B cell (primary cell): Measurements from ENCODE around the gene KIDINS220. TPM values are rescaled to one million over a fixed set of nuclear protein-coding genes. Genes with fewer than 3 reads are reported as not detected.

Experiments
- ATAC-seq: fragments of 200-7000 bp; cut with Tn5 transposase; one replicate; pipeline ENCODE4 v1.10.0; 2021; ENCODE audit warnings: low read depth, mild to moderate bottlenecking, moderate number of reproducible peaks, moderate library complexity
- CTCF ChIA-PET: fragments of 350-600 bp; sonication (Branson Sonifier 250); formaldehyde crosslinking; loops from one replicate; lab custom pipeline; 2021; ENCODE audit warnings: antibody characterized with exemption, inconsistent platforms; lab: Charles Lee
- POLR2A ChIA-PET: fragments of 350-600 bp; sonication (Branson Sonifier 250); formaldehyde crosslinking; loops from one replicate; lab custom pipeline; 2021; ENCODE audit warnings: antibody characterized with exemption; lab: Charles Lee
- DNase-seq: peaks from one replicate; pipeline ENCODE4 v3.0.0; 2013
- H2AFZ ChIP-seq: 2 replicates; pipeline ENCODE4 v1.6.1; 2012; ENCODE audit warnings: mild to moderate bottlenecking, low read depth, low read length; ENCODE audit not compliant: insufficient read depth, poor library complexity, severe bottlenecking
- H3K27ac ChIP-seq, 2 donors: 1 replicate in 1 of 2; 2 replicates in 1 of 2; pipeline ENCODE4 v1.5.1; 2012 to 2013; ENCODE audit warnings: low read length in 2 of 2, mild to moderate bottlenecking in 2 of 2, moderate library complexity in 1 of 2
- H3K27me3 ChIP-seq, 4 experiments: fragments of 200-600 bp in 1 of 4; sonication (generic) in 1 of 4; replicated peaks in 1 of 4; 1 replicate in 2 of 4; 2 replicates in 2 of 4; pipeline versions ENCODE4 v1.6.1 to v1.7.0; 2013 to 2016; ENCODE audit warnings: low read length in 3 of 4, mild to moderate bottlenecking in 2 of 4, mixed read lengths in 1 of 4, moderate library complexity in 1 of 4; ENCODE audit not compliant: insufficient read depth in 4 of 4, control insufficient read depth in 3 of 4; ENCODE audit errors: control extremely low read depth in 1 of 4
- H3K36me3 ChIP-seq, 2 experiments: replicated peaks in 1 of 2; 1 replicate in 1 of 2; 2 replicates in 1 of 2; pipeline versions ENCODE4 v1.6.1 to v1.7.1; 2013; ENCODE audit warnings: low read length in 1 of 2; ENCODE audit not compliant: insufficient read depth in 2 of 2, control insufficient read depth in 1 of 2; ENCODE audit errors: control extremely low read depth in 1 of 2, extremely low read depth in 1 of 2
- H3K4me1 ChIP-seq, 2 donors: fragments of 200-600 bp in 1 of 2; sonication (generic) in 1 of 2; 1 replicate in 1 of 2; 2 replicates in 1 of 2; pipeline versions ENCODE4 v1.5.1 to v1.6.1; 2013 to 2017; ENCODE audit warnings: low read length in 2 of 2; ENCODE audit not compliant: control insufficient read depth in 2 of 2, insufficient read depth in 2 of 2
- H3K4me2 ChIP-seq: replicated peaks from 2 replicates; pipeline ENCODE3; 2012; ENCODE audit warnings: mild to moderate bottlenecking, low read depth, low read length; ENCODE audit not compliant: poor library complexity, severe bottlenecking
- H3K4me3 ChIP-seq, 5 experiments: fragments of 200-600 bp in 1 of 5; sonication (generic) in 1 of 5; 1 replicate in 3 of 5; 2 replicates in 2 of 5; pipeline versions ENCODE4 v1.5.1 to v1.7.0; 2011 to 2016; ENCODE audit warnings: low read length in 4 of 5, mild to moderate bottlenecking in 4 of 5, low read depth in 2 of 5, control low read depth in 1 of 5, moderate library complexity in 1 of 5; ENCODE audit not compliant: insufficient read depth in 1 of 5; ENCODE audit errors: control extremely low read depth in 1 of 5, extremely low read depth in 1 of 5
- H3K79me2 ChIP-seq: fragments of 200-600 bp; sonication (generic); one replicate; pipeline ENCODE4 v1.6.0; 2016; ENCODE audit warnings: low read length; ENCODE audit not compliant: control insufficient read depth, insufficient read depth
- H3K9ac ChIP-seq: fragments of 200-600 bp; sonication (generic); 2 replicates; pipeline ENCODE4 v1.6.1; 2017; ENCODE audit warnings: mild to moderate bottlenecking, low read length, moderate library complexity
- H3K9me3 ChIP-seq, 3 donors: one replicate each; pipeline versions ENCODE4 v1.6.1 to v1.7.1; 2013; ENCODE audit warnings: low read length in 2 of 3; ENCODE audit not compliant: control insufficient read depth in 2 of 3, insufficient read depth in 1 of 3; ENCODE audit errors: control extremely low read depth in 1 of 3
- H4K20me1 ChIP-seq: 2 replicates; pipeline ENCODE4 v1.6.0; 2012; ENCODE audit warnings: mild to moderate bottlenecking, low read length; ENCODE audit not compliant: insufficient read depth, control insufficient read depth, poor library complexity, severe bottlenecking
- H3K27ac Mint-ChIP-seq: one replicate; pipeline ENCODE4 v1.8.0; 2021; ENCODE audit warnings: mixed read lengths
- H3K27me3 Mint-ChIP-seq: one replicate; pipeline ENCODE4 v1.8.0; 2021; ENCODE audit warnings: mixed read lengths
- H3K4me1 Mint-ChIP-seq: one replicate; pipeline ENCODE4 v1.8.0; 2021; ENCODE audit warnings: mixed read lengths
- H3K4me3 Mint-ChIP-seq: one replicate; pipeline ENCODE4 v1.8.0; 2021; ENCODE audit warnings: mixed read lengths
- H3K9me3 Mint-ChIP-seq: one replicate; pipeline ENCODE4 v1.8.0; 2022; ENCODE audit warnings: mixed read lengths; ENCODE audit not compliant: insufficient read depth
- EZH2 ChIP-seq: IDR thresholded peaks from 2 replicates; pipeline ENCODE4 v1.6.1; 2012; ENCODE audit warnings: borderline replicate concordance, low read depth, mild to moderate bottlenecking, moderate library complexity, low read length; ENCODE audit not compliant: insufficient read depth, poor library complexity, severe bottlenecking
- WGBS: methylation state at CpG from one replicate; pipeline ENCODE4 v1.1.5; 2013; ENCODE audit warnings: missing lambda C conversion rate; ENCODE audit not compliant: insufficient coverage; 5-methylcytosine and 5-hydroxymethylcytosine counted together
- intact Hi-C: fragments of 100-400 bp; cut with micrococcal nuclease; formaldehyde crosslinking; loops from one replicate; pipeline ENCODE4 v1.10.0; 2022
- polyA plus RNA-seq: library from polyadenylated mRNA; depleted of rRNA; stranded (reverse); fragments of >200 nt; gene quantifications from 2 replicates; pipeline ENCODE4 v1.2.3, GENCODE V29; 2012
- total RNA-seq, 2 donors: library from RNA; stranded (reverse); fragments of 120-200 nt in 1 of 2; gene quantifications; 1 replicate in 1 of 2; 2 replicates in 1 of 2; pipeline versions ENCODE4 v1.2.3 to v1.2.4, GENCODE V29; 2013 to 2022
- TF ChIP-seq, protein P1 (sequence below): fragments of 200-600 bp; IDR thresholded peaks from one replicate; pipeline ENCODE4 v1.8.0; 2022; ENCODE audit warnings: antibody characterized with exemption, mild to moderate bottlenecking

The KIDINS220 gene
- total and polyA plus RNA-seq, 2 donors (not counting 1 experiment from before 2014, with no cell fraction given) = 12.5 to 36.6 TPM

DNA sequence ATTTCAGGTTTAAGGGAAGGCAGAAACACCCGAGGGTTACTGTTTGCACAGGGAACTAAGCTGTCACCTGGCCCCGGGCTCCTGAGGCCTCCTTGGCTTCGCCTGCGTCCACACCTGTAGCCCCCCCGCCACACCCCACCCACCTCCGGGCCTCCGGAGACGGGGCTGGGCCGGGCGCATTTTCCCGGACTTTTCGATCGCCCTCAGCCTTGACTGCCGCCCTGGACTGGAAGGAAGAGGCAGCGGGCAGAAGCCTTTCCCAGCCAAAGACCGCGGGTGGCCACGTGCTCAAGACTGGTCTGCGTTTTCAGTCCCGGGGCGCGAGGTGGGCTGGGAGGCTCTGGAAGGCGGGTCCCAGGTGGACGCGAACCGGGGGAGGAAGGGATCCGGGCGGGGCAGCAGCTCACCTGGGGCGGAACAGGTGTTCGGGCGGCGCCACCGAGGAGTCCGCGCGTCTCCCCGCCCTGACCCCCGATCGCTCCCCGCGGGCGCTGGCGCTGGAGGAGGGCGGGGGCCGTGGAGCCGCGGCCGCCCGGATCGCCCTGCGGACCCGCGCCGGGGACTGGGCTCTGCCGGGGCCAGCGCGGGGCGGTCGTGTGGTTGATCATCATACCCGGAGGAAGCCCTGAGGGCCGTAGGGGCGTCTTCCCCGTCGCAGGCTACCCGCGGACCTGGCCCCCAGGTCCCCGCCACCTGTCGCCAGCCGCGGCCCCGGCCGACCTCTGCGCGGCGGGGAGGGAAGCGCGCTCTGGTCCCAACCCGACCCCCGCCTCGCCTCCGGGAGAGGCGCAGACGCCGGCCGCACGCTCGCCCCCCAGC lies 152.3 kb downstream of the KIDINS220 start:
- no peak for ATAC-seq
- 2% methylated on average over 87 of the region's 87 CpGs for WGBS
- peak overlapping the region; percentile 52 for H3K9ac ChIP-seq

More for the DNA sequence above, 152.3 kb downstream of the KIDINS220 start:
- intact Hi-C loops = loop anchor here (1.0 to 10.0 kb wide), 7 partner anchors 158 to 1780 kb away; no protein-coding TSS in a partner anchor
- H4K20me1 ChIP-seq = no peaks in the 10 kb centered on the region
- DNase-seq = peak; percentile 50
- H3K27ac ChIP-seq = no peak overlapping the region
- peaks cover 0 to 44% (median 30%) of the 10 kb centered on the region in 4 experiments for H3K27me3 ChIP-seq
- peak overlapping the region; percentile 89 for H3K4me2 ChIP-seq
- H3K4me3 Mint-ChIP-seq = peak overlapping the region; percentile 83
- POLR2A ChIA-PET = no interaction called here
- H3K4me1 Mint-ChIP-seq = peaks cover 34% of the 10 kb centered on the region
- peaks cover 62% of the 10 kb centered on the region for H3K27me3 Mint-ChIP-seq
- no peaks in the 10 kb centered on the region for H3K36me3 ChIP-seq
- H3K27ac Mint-ChIP-seq = no peak overlapping the region
- H3K4me3 ChIP-seq = peak overlapping the region in 3 of 5 experiments; percentile 33 to 47 (median 38)
- peaks cover 31 to 37% of the 10 kb centered on the region in 2 donors for H3K4me1 ChIP-seq
- H3K9me3 ChIP-seq = peaks cover 0 to 22% (median 1%) of the 10 kb centered on the region in 3 donors
- CTCF ChIA-PET = interaction anchor here (0.9 to 1.6 kb wide), 5 partner anchors 15 to 1588 kb away, joined by 3 to 14 read pairs (median 5); no protein-coding TSS in a partner anchor
- peak; percentile 64 for TF ChIP-seq EZH2
- TF ChIP-seq, protein P1, sequence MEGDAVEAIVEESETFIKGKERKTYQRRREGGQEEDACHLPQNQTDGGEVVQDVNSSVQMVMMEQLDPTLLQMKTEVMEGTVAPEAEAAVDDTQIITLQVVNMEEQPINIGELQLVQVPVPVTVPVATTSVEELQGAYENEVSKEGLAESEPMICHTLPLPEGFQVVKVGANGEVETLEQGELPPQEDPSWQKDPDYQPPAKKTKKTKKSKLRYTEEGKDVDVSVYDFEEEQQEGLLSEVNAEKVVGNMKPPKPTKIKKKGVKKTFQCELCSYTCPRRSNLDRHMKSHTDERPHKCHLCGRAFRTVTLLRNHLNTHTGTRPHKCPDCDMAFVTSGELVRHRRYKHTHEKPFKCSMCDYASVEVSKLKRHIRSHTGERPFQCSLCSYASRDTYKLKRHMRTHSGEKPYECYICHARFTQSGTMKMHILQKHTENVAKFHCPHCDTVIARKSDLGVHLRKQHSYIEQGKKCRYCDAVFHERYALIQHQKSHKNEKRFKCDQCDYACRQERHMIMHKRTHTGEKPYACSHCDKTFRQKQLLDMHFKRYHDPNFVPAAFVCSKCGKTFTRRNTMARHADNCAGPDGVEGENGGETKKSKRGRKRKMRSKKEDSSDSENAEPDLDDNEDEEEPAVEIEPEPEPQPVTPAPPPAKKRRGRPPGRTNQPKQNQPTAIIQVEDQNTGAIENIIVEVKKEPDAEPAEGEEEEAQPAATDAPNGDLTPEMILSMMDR = no peak
- H2AFZ ChIP-seq = peak overlapping the region; percentile 54
- no peaks in the 10 kb centered on the region for H3K9me3 Mint-ChIP-seq
- no peaks in the 10 kb centered on the region for H3K79me2 ChIP-seq
